ENCODE results near the gene OSBPL5.
"Not testable (repeated sequence)": the region's sequence is repeated elsewhere in the genome, so short reads cannot be mapped to it uniquely, and the experiment has no call there.

Gene OSBPL5

GRCh38 chr11:3122775-3123201 is 42.3 kb downstream of the OSBPL5 start:
- DNase-seq (ENCODE audit: low read depth in 2 of 2): no peak

- DNase-seq (ENCODE audit: low read depth in 2 of 2): no peak
Measured at GRCh38 chr11:3121931-3122774, 43.0 kb downstream of the OSBPL5 start.

GRCh38 chr11:3121416-3121815 is 43.7 kb downstream of the OSBPL5 start:
- no peak for DNase-seq (ENCODE audit: low read depth in 2 of 2)

GRCh38 chr11:3120071-3120792 is 44.9 kb downstream of the OSBPL5 start:
- no peak for DNase-seq (ENCODE audit: low read depth in 2 of 2)

- DNase-seq (ENCODE audit: low read depth in 2 of 2): no peak
Measured at GRCh38 chr11:3119141-3119821, 45.8 kb downstream of the OSBPL5 start.

- no peak for DNase-seq (ENCODE audit: low read depth in 2 of 2)
Measured at GRCh38 chr11:3115321-3115720, 49.8 kb downstream of the OSBPL5 start.

GRCh38 chr11:3113661-3114060 is 51.4 kb downstream of the OSBPL5 start:
- DNase-seq (ENCODE audit: low read depth in 2 of 2): not testable (repeated sequence)

GRCh38 chr11:3111919-3112690 is 53.0 kb downstream of the OSBPL5 start:
- no peak for DNase-seq (ENCODE audit: low read depth in 2 of 2)

GRCh38 chr11:3111466-3111865 is 53.6 kb downstream of the OSBPL5 start:
- no peak for DNase-seq (ENCODE audit: low read depth in 2 of 2)

- no peak for DNase-seq (ENCODE audit: low read depth in 2 of 2)
Measured at GRCh38 chr11:3109921-3110706, 55.0 kb downstream of the OSBPL5 start.

- DNase-seq (ENCODE audit: low read depth in 2 of 2): no peak
Measured at GRCh38 chr11:3109434-3109833, 55.7 kb downstream of the OSBPL5 start.

GRCh38 chr11:3108183-3108721 is 56.9 kb downstream of the OSBPL5 start:
- no peak for DNase-seq (ENCODE audit: low read depth in 2 of 2)

- DNase-seq (ENCODE audit: low read depth in 2 of 2): no peak
Measured at GRCh38 chr11:3107608-3108182, 57.4 kb downstream of the OSBPL5 start.

GRCh38 chr11:3106736-3107524 is 58.2 kb downstream of the OSBPL5 start:
- DNase-seq (ENCODE audit: low read depth in 2 of 2): no peak

GRCh38 chr11:3105791-3106735 is 59.0 kb downstream of the OSBPL5 start:
- no peak for DNase-seq (ENCODE audit: low read depth in 2 of 2)

- no peak for DNase-seq (ENCODE audit: low read depth in 2 of 2)
Measured at GRCh38 chr11:3104961-3105790, 59.9 kb downstream of the OSBPL5 start.

GRCh38 chr11:3104051-3104714 is 60.9 kb downstream of the OSBPL5 start:
- no peak for DNase-seq (ENCODE audit: low read depth in 2 of 2)

All from stimulated activated CD8-positive, alpha-beta memory T cell treated with anti-CD3 and anti-CD28 coated beads, Interleukin-7, amount 100 ng/mL, for 4 hours (primary cell).